GM12891 (cell line): Measurements from ENCODE around the gene BEGAIN.

ENCODE experiments used
- POLR2AphosphoS5 ChIP-seq: IDR thresholded peaks from 2 replicates; pipeline ENCODE4 v1.6.1; 2011; ENCODE audit warnings: low read depth, low read length, control low read depth
- TAF1 ChIP-seq: IDR thresholded peaks from 2 replicates; pipeline ENCODE4 v1.6.1; 2011; ENCODE audit warnings: low read depth, low read length, control low read depth

DNA sequence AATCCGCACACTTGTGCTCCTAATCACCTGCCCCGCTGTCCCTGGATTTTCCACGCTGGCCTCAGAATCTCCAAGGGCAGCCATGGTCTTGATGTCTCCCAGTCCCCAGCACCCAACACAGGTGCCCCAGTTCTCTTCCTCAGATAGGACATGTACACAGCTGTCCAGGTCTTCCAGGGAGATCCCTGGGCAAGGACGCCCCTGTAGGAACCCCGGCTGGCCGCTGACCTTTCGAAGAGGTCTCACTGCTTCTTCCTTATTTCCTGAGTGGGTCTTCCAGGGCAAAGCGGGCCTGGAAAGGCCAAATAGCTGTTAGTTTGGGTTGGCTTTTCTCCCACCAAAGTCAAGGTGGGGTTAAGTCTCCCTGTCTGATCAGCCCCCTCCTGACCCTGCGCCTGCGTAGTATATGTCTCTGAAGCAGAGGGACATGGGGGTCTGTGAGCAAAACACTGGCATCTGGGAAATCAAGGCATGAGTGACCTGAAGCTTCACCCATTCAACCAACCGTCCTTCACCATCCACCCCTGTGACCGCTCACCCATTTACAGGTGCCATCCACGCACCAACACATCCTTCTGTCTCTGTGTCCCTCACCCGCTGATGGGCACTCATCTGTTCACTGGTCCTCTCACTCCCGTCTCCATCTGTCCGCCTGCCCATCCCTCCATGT, 4.6 kb downstream of the BEGAIN start:
- no peak for TF ChIP-seq TAF1
- TF ChIP-seq POLR2AphosphoS5, result no peak
